Measurements from ENCODE around the gene KCNIP4.

KCNIP4 gene

DNA sequence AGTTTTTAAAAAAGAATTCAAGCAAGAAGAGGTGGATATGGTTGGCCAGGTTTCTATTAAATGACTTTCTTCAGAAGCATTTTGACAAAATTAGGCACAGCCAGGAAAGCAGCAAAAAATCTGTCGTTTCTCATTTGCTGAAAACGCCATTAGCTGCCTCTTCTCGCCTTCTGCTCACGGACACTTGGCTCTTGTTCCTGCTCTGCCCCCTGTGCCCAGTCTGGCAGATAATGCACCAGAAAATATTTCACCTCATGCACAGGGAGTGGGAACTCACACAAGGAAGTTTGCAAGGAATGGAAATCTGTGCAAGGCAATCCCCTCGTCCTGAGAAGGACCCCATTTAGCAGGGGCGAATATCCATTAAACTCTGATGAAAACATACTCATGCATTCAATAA lies 988.3 kb downstream of the KCNIP4 start:
- DNase-seq = no peak
- TF ChIP-seq, protein P1, sequence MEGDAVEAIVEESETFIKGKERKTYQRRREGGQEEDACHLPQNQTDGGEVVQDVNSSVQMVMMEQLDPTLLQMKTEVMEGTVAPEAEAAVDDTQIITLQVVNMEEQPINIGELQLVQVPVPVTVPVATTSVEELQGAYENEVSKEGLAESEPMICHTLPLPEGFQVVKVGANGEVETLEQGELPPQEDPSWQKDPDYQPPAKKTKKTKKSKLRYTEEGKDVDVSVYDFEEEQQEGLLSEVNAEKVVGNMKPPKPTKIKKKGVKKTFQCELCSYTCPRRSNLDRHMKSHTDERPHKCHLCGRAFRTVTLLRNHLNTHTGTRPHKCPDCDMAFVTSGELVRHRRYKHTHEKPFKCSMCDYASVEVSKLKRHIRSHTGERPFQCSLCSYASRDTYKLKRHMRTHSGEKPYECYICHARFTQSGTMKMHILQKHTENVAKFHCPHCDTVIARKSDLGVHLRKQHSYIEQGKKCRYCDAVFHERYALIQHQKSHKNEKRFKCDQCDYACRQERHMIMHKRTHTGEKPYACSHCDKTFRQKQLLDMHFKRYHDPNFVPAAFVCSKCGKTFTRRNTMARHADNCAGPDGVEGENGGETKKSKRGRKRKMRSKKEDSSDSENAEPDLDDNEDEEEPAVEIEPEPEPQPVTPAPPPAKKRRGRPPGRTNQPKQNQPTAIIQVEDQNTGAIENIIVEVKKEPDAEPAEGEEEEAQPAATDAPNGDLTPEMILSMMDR (IDR thresholded peaks at IDR 0.05) = no peak
- Mint-ChIP-seq H3K27me3 (ENCODE audit: low read depth, poor library complexity) (peaks cover 9% of the 10 kb centered on the region), H3K9me3 (no peaks in the 10 kb centered on the region), H3K36me3 (ENCODE audit: low read depth) (no peaks in the 10 kb centered on the region), H3K4me3 (no peak overlapping the region), H3K27ac (no peak overlapping the region), H3K4me1 (no peaks in the 10 kb centered on the region)

DNA sequence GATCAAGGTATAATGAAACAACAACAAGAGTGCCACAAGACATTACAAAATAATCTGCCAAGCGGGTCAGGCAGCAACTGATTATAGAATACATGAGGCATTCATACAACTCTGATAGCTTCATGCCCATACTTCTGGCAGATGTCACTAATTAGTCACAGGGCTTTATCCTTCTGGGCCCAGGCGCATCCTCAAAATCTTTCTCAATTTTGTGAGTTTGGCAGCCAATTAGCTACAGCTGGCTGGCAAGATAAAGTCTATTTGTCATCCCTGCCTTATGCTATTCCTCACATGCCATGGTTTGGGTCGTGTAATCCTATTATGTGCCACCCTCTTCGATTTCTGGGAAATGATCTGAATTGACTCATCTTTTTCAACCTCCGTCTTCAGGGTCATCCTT lies 994.0 kb downstream of the KCNIP4 start:
- no peaks in the 10 kb centered on the region for H3K9me3 Mint-ChIP-seq
- H3K27me3 Mint-ChIP-seq (ENCODE audit: low read depth, poor library complexity) = no peaks in the 10 kb centered on the region
- no peaks in the 10 kb centered on the region for H3K4me1 Mint-ChIP-seq
- no peak overlapping the region for H3K27ac Mint-ChIP-seq
- DNase-seq = no peak
- no peaks in the 10 kb centered on the region for H3K36me3 Mint-ChIP-seq (ENCODE audit: low read depth)
- TF ChIP-seq, protein P1 (IDR thresholded peaks at IDR 0.05) = no peak
- H3K4me3 Mint-ChIP-seq = no peak overlapping the region

DNA sequence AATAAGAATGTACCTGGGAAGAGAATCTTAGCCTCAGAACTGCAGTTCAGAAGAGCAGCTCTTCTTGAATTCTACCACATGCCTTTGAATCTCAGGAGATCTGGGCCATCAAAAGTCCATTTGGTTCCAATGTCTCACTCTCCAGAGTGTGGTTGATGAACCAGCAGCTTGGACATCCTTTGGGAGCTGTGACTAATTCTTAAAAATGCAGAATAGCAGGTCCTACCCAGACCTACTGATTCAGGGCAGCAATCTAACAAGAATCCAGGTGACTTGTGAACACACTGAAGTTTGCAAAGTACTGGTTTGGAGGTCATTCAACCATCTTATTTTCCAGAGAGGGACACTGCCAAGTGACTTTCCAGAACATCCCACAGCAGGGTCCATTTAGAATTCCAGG lies 1003.6 kb downstream of the KCNIP4 start:
- Mint-ChIP-seq H3K4me3 (no peak overlapping the region), H3K27ac (no peak overlapping the region), H3K27me3 (ENCODE audit: low read depth, poor library complexity) (peaks cover 5% of the 10 kb centered on the region), H3K4me1 (no peaks in the 10 kb centered on the region), H3K36me3 (ENCODE audit: low read depth) (no peaks in the 10 kb centered on the region), H3K9me3 (no peaks in the 10 kb centered on the region)
- DNase-seq = no peak
- TF ChIP-seq, protein P1 (IDR thresholded peaks at IDR 0.05) = no peak

DNA sequence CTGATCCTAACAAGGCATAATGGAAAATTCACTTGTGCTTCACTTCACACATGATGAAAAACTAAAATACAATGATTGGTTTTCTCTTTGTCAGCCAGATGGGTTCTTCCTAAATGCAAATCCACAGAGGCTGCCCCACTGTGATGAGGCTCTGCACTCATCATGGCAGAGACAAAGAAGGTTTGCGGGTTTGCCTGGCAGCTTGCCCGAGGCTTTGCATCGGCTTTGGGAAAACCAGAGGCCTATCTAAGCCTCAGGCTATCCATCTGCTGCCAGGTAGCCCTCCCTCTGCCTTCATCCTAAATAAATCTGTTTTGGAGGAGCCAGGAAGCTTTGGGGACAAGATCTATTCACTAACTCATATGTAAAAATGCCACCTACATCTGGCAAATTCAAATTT lies 1004.1 kb downstream of the KCNIP4 start:
- H3K27ac Mint-ChIP-seq = no peak overlapping the region
- H3K4me3 Mint-ChIP-seq = no peak overlapping the region
- H3K36me3 Mint-ChIP-seq (ENCODE audit: low read depth) = no peaks in the 10 kb centered on the region
- H3K9me3 Mint-ChIP-seq = no peaks in the 10 kb centered on the region
- TF ChIP-seq, protein P1 (IDR thresholded peaks at IDR 0.05) = no peak
- no peak for DNase-seq
- H3K27me3 Mint-ChIP-seq (ENCODE audit: low read depth, poor library complexity) = peaks cover 5% of the 10 kb centered on the region
- no peaks in the 10 kb centered on the region for H3K4me1 Mint-ChIP-seq

DNA sequence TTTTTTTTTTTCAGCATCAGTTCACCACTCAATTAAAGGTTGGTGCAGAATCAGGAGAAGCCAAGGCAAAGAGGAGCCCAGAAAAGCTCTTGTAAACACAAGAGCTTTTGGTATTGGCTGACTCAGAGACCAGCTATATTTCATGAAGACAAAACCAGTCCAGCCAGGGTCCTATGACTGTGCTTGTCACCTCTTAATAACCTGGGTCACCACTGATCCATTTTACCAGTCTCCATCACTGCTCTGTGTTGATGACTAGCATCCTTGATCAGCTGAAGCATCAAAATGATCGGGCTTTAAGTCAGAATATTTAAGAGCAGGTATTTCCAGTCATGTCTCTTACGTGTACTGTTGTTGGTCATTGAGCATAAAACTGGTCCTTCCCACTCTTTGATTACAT lies 1010.4 kb downstream of the KCNIP4 start:
- Mint-ChIP-seq H3K27me3 (ENCODE audit: low read depth, poor library complexity) (peaks cover 6% of the 10 kb centered on the region), H3K9me3 (no peaks in the 10 kb centered on the region), H3K27ac (no peak overlapping the region), H3K36me3 (ENCODE audit: low read depth) (no peaks in the 10 kb centered on the region), H3K4me3 (no peak overlapping the region), H3K4me1 (no peaks in the 10 kb centered on the region)
- TF ChIP-seq, protein P1 (IDR thresholded peaks at IDR 0.05) = no peak
- DNase-seq = no peak

DNA sequence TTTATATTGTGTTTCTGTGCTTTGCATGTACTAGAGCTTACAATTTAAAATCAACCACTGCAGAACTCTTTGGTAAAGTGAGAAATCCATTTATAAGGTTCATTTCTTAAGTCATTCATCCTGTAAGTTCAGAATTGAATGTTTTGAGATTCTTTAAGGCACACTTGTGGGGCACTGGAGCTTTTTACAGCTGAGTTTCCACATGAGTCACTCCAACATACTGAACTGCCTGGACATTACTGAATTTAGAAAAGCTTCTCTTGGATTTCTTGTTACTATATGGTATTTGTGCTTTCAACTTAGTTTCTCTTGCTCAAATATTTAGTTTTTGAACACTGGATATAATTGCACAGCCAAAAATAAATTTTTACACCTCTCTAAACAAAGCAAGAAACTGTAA lies 1022.0 kb downstream of the KCNIP4 start:
- no peaks in the 10 kb centered on the region for H3K27me3 Mint-ChIP-seq (ENCODE audit: low read depth, poor library complexity)

More for the DNA sequence above, 1022.0 kb downstream of the KCNIP4 start:
- Mint-ChIP-seq H3K4me3 (no peak overlapping the region), H3K4me1 (no peaks in the 10 kb centered on the region), H3K36me3 (ENCODE audit: low read depth) (no peaks in the 10 kb centered on the region), H3K9me3 (no peaks in the 10 kb centered on the region), H3K27ac (no peak overlapping the region)
- TF ChIP-seq, protein P1 (IDR thresholded peaks at IDR 0.05) = no peak
- DNase-seq = no peak

Measured in nephron progenitor cell (in vitro differentiated cells).